Type B pancreatic cell (in vitro differentiated cells): ENCODE measurements around the gene HAND1. TPM values are rescaled to one million over a fixed set of nuclear protein-coding genes. Genes with fewer than 3 reads are reported as not detected.

Experiments
- DNase-seq: peaks from one replicate; pipeline ENCODE4 v3.0.0; 2021; ENCODE audit warnings: mixed read lengths; ENCODE audit not compliant: unreplicated experiment; ENCODE audit errors: extremely low spot score
- H3K27ac Mint-ChIP-seq: 2 replicates; pipeline ENCODE4 v1.8.0; 2021; ENCODE audit warnings: mild to moderate bottlenecking, mixed read lengths
- H3K27me3 Mint-ChIP-seq: 2 replicates; pipeline ENCODE4 v1.8.0; 2021; ENCODE audit warnings: mixed read lengths
- H3K36me3 Mint-ChIP-seq: 2 replicates; pipeline ENCODE4 v1.8.0; 2021; ENCODE audit warnings: mixed read lengths
- H3K4me1 Mint-ChIP-seq: one replicate; pipeline ENCODE4 v1.8.0; 2021; ENCODE audit warnings: mixed read lengths; ENCODE audit not compliant: unreplicated experiment
- H3K4me3 Mint-ChIP-seq: 2 replicates; pipeline ENCODE4 v1.8.0; 2021; ENCODE audit warnings: mild to moderate bottlenecking, mixed read lengths
- H3K9me3 Mint-ChIP-seq: 2 replicates; pipeline ENCODE4 v1.8.0; 2021; ENCODE audit warnings: mixed read lengths
- CTCF ChIP-seq: fragments of 200-600 bp; sonication (generic); conservative IDR thresholded peaks from 2 replicates; pipeline ENCODE4 v1.5.0; 2021; ENCODE audit warnings: antibody characterized with exemption, mild to moderate bottlenecking
- total RNA-seq: library from RNA; stranded (reverse); gene quantifications from 2 replicates; pipeline ENCODE4 v1.2.1, GENCODE V29; 2021; ENCODE audit warnings: low replicate concordance

HAND1 gene
- total RNA-seq, 1 donor from 2014 or later, result 2.4 TPM

GRCh38 chr5:154485096-154485491 is 7.1 kb upstream of the HAND1 start:
- Mint-ChIP-seq H3K27ac (no peak overlapping the region), H3K4me1 (peaks cover 54% of the 10 kb centered on the region), H3K36me3 (no peaks in the 10 kb centered on the region), H3K9me3 (no peaks in the 10 kb centered on the region), H3K27me3 (peaks cover 90% of the 10 kb centered on the region), H3K4me3 (peak overlapping the region; percentile 26)
- no peak for TF ChIP-seq CTCF
- DNase-seq, result no peak

GRCh38 chr5:154484393-154485095 is 6.5 kb upstream of the HAND1 start:
- no peak for TF ChIP-seq CTCF
- no peaks in the 10 kb centered on the region for H3K36me3 Mint-ChIP-seq
- H3K27me3 Mint-ChIP-seq, result peaks cover 92% of the 10 kb centered on the region
- no peak for DNase-seq
- H3K4me1 Mint-ChIP-seq, result peaks cover 56% of the 10 kb centered on the region
- H3K4me3 Mint-ChIP-seq, result peak overlapping the region; percentile 26
- peak overlapping the region; percentile 21 for H3K27ac Mint-ChIP-seq
- no peaks in the 10 kb centered on the region for H3K9me3 Mint-ChIP-seq

GRCh38 chr5:154483654-154484392 is 5.8 kb upstream of the HAND1 start:
- no peak for TF ChIP-seq CTCF
- Mint-ChIP-seq H3K4me1 (peaks cover 59% of the 10 kb centered on the region), H3K27ac (peak overlapping the region; percentile 21), H3K36me3 (no peaks in the 10 kb centered on the region), H3K4me3 (peak overlapping the region; percentile 26), H3K9me3 (no peaks in the 10 kb centered on the region), H3K27me3 (peaks cover 93% of the 10 kb centered on the region)
- DNase-seq, result no peak

- Mint-ChIP-seq H3K4me1 (peaks cover 59% of the 10 kb centered on the region), H3K36me3 (no peaks in the 10 kb centered on the region), H3K27me3 (peaks cover 96% of the 10 kb centered on the region), H3K27ac (peak overlapping the region; percentile 45), H3K9me3 (no peaks in the 10 kb centered on the region), H3K4me3 (peak overlapping the region; percentile 79)
- DNase-seq, result no peak
- no peak for TF ChIP-seq CTCF
Observed at GRCh38 chr5:154482528-154483449, 4.8 kb upstream of the HAND1 start.

- DNase-seq, result no peak
- Mint-ChIP-seq H3K4me3 (peak overlapping the region; percentile 37), H3K9me3 (no peaks in the 10 kb centered on the region), H3K27me3 (peaks cover 96% of the 10 kb centered on the region), H3K4me1 (peaks cover 57% of the 10 kb centered on the region), H3K27ac (no peak overlapping the region), H3K36me3 (no peaks in the 10 kb centered on the region)
- no peak for TF ChIP-seq CTCF
Observed at GRCh38 chr5:154481584-154482381, 3.8 kb upstream of the HAND1 start.
